H1 (cell line): ENCODE data around the gene CDC42EP1. TPM values are rescaled to one million over a fixed set of nuclear protein-coding genes. Genes with fewer than 3 reads are reported as not detected.

Source experiments
- CTCF ChIA-PET: fragments of 300-600 bp; sonication (Branson Sonifier 250); formaldehyde crosslinking; loops from one replicate; lab custom pipeline; 2021; ENCODE audit not compliant: partially characterized antibody; lab: Charles Lee
- POLR2A ChIA-PET: fragments of 300-600 bp; sonication (Branson Sonifier 250); formaldehyde crosslinking; loops from one replicate; lab custom pipeline; 2021; ENCODE audit warnings: inconsistent platforms; ENCODE audit not compliant: partially characterized antibody; lab: Charles Lee
- DNase-seq, 2 experiments: peaks; one replicate each; pipeline versions ENCODE4 v3.0.0 to v3.0.0-alpha.2; 2010 to 2022; ENCODE audit warnings: low spot score in 2 of 2, low read depth in 1 of 2, mixed read lengths in 1 of 2
- FAIRE-seq: peaks from 2 replicates; lab custom pipeline; 2011; peaks lifted over from hg19 to GRCh38; lab: Jason Lieb, UNC
- H2AFZ ChIP-seq: 2 replicates; pipeline ENCODE4 v1.8.1; 2012; ENCODE audit warnings: low read length, inconsistent platforms
- H2AK5ac ChIP-seq: 2 replicates; pipeline ENCODE4 v1.6.1; 2013; ENCODE audit warnings: low read depth, low read length
- H2BK120ac ChIP-seq: replicated peaks from 2 replicates; pipeline ENCODE3; 2013; ENCODE audit warnings: low read depth, low read length, inconsistent platforms
- H2BK12ac ChIP-seq: 2 replicates; pipeline ENCODE4 v1.6.1; 2013; ENCODE audit warnings: low read depth, low read length
- H2BK15ac ChIP-seq: 2 replicates; pipeline ENCODE4 v1.6.1; 2013; ENCODE audit warnings: low read length
- H2BK20ac ChIP-seq: 2 replicates; pipeline ENCODE4 v1.6.1; 2013; ENCODE audit warnings: low read length
- H2BK5ac ChIP-seq: 2 replicates; pipeline ENCODE4 v1.6.1; 2013; ENCODE audit warnings: low read depth, low read length
- H3K14ac ChIP-seq: 2 replicates; pipeline ENCODE4 v1.6.1; 2013; ENCODE audit warnings: inconsistent platforms; ENCODE audit not compliant: insufficient read length
- H3K18ac ChIP-seq: 2 replicates; pipeline ENCODE4 v1.6.1; 2013; ENCODE audit warnings: low read length; ENCODE audit errors: extremely low read depth
- H3K23ac ChIP-seq: 2 replicates; pipeline ENCODE4 v1.6.1; 2013; ENCODE audit warnings: inconsistent platforms; ENCODE audit not compliant: insufficient read length
- H3K23me2 ChIP-seq: 2 replicates; pipeline ENCODE4 v1.6.1; 2013; ENCODE audit warnings: low read depth, low read length
- H3K27ac ChIP-seq: 2 replicates; pipeline ENCODE4 v1.6.1; 2011; ENCODE audit warnings: low read depth, low read length, inconsistent platforms
- H3K27me3 ChIP-seq, 4 experiments: replicated peaks in 1 of 4; 1 replicate in 1 of 4; 2 replicates in 3 of 4; pipeline versions ENCODE4 v1.6.1 to v1.8.1; 2011 to 2013; ENCODE audit warnings: low read length in 3 of 4, mild to moderate bottlenecking in 3 of 4, inconsistent platforms in 2 of 4, mixed read lengths in 2 of 4, moderate library complexity in 1 of 4; ENCODE audit not compliant: control insufficient read depth in 3 of 4, insufficient read depth in 3 of 4; ENCODE audit errors: extremely low read depth in 1 of 4
- H3K36me3 ChIP-seq, 4 experiments: 2 replicates each; pipeline versions ENCODE4 v1.6.1 to v1.8.1; 2011 to 2013; ENCODE audit warnings: mild to moderate bottlenecking in 4 of 4, low read length in 3 of 4, moderate library complexity in 2 of 4, control low read depth in 1 of 4, inconsistent platforms in 1 of 4; ENCODE audit not compliant: insufficient read depth in 4 of 4, control insufficient read depth in 2 of 4
- H3K4ac ChIP-seq: replicated peaks from 2 replicates; pipeline ENCODE3; 2013; ENCODE audit warnings: low read length, low read depth, mixed read lengths, inconsistent platforms; ENCODE audit not compliant: insufficient read length
- H3K4me1 ChIP-seq, 4 experiments: replicated peaks in 1 of 4; 1 replicate in 1 of 4; 2 replicates in 3 of 4; pipeline versions ENCODE4 v1.6.1 to v1.8.1; 2011 to 2013; ENCODE audit warnings: low read length in 3 of 4, inconsistent platforms in 2 of 4, mixed read lengths in 1 of 4; ENCODE audit not compliant: insufficient read depth in 4 of 4, control insufficient read depth in 3 of 4
- H3K4me2 ChIP-seq, 2 experiments: 2 replicates each; pipeline versions ENCODE4 v1.6.1 to v1.8.1; 2011 to 2013; ENCODE audit warnings: low read depth in 2 of 2, low read length in 2 of 2, control low read depth in 1 of 2, inconsistent platforms in 1 of 2, mild to moderate bottlenecking in 1 of 2; ENCODE audit not compliant: insufficient read depth in 1 of 2
- H3K4me3 ChIP-seq, 4 experiments: fragments of 200-600, 300-600 bp in 1 of 4; sonication (generic), shearing (Covaris generic), sonication (Bioruptor Twin) in 1 of 4; 2 replicates each; pipeline versions ENCODE4 v1.5.1 to v1.8.1; 2011 to 2016; ENCODE audit warnings: low read length in 4 of 4, low read depth in 3 of 4, control low read depth in 2 of 4, inconsistent platforms in 2 of 4, mild to moderate bottlenecking in 2 of 4, mixed read lengths in 1 of 4, moderate library complexity in 1 of 4; ENCODE audit not compliant: insufficient read depth in 2 of 4; ENCODE audit errors: extremely low read depth in 1 of 4
- H3K56ac ChIP-seq: replicated peaks from 2 replicates; pipeline ENCODE3; 2013; ENCODE audit warnings: low read depth, mild to moderate bottlenecking, mixed read lengths, low read length, inconsistent platforms; ENCODE audit not compliant: insufficient read length
- H3K79me1 ChIP-seq: 2 replicates; pipeline ENCODE4 v1.6.1; 2013; ENCODE audit warnings: low read depth, low read length, control low read depth
- H3K79me2 ChIP-seq, 2 experiments: 2 replicates each; pipeline versions ENCODE4 v1.6.1 to v1.8.1; 2012 to 2013; ENCODE audit warnings: low read length in 2 of 2, mild to moderate bottlenecking in 2 of 2, inconsistent platforms in 1 of 2; ENCODE audit not compliant: insufficient read depth in 2 of 2, control insufficient read depth in 1 of 2
- H3K9ac ChIP-seq, 4 experiments: replicated peaks in 1 of 4; 1 replicate in 1 of 4; 2 replicates in 3 of 4; pipeline versions ENCODE4 v1.6.1 to v1.8.1; 2011 to 2013; ENCODE audit warnings: low read depth in 3 of 4, low read length in 3 of 4, control low read depth in 2 of 4, mild to moderate bottlenecking in 2 of 4, moderate library complexity in 2 of 4, inconsistent platforms in 1 of 4; ENCODE audit errors: extremely low read depth in 1 of 4
- H3K9me3 ChIP-seq, 2 experiments: 2 replicates each; pipeline versions ENCODE4 v1.6.1 to v1.8.1; 2012 to 2013; ENCODE audit warnings: mild to moderate bottlenecking in 2 of 2, moderate library complexity in 2 of 2, control low read depth in 1 of 2, inconsistent platforms in 1 of 2, low read depth in 1 of 2, low read length in 1 of 2, mixed read lengths in 1 of 2; ENCODE audit not compliant: insufficient read depth in 2 of 2
- H4K20me1 ChIP-seq, 2 experiments: replicated peaks in 1 of 2; 2 replicates each; pipeline versions ENCODE3 to v1.8.1; 2011 to 2013; ENCODE audit warnings: inconsistent platforms in 2 of 2, low read length in 2 of 2, mild to moderate bottlenecking in 1 of 2; ENCODE audit not compliant: insufficient read depth in 2 of 2, control insufficient read depth in 1 of 2
- H4K5ac ChIP-seq: 2 replicates; pipeline ENCODE4 v1.6.1; 2013; ENCODE audit warnings: low read length, low read depth, mixed read lengths, inconsistent platforms; ENCODE audit not compliant: insufficient read length
- H4K8ac ChIP-seq: 2 replicates; pipeline ENCODE4 v1.8.0; 2013; ENCODE audit warnings: mild to moderate bottlenecking, moderate library complexity, low read length, inconsistent platforms; ENCODE audit not compliant: insufficient read depth; ENCODE audit errors: extremely low read depth
- H4K91ac ChIP-seq: replicated peaks from 2 replicates; pipeline ENCODE3; 2013; ENCODE audit warnings: low read length, mixed read lengths, inconsistent platforms; ENCODE audit not compliant: insufficient read length
- CBX5 ChIP-seq: fragments of 300-800, 300-1000 bp; sonication (generic); IDR thresholded peaks from 2 replicates; pipeline ENCODE4 v1.7.1; 2016; ENCODE audit warnings: antibody characterized with exemption, low read length, low read depth
- EZH2 ChIP-seq: fragments of 200-600 bp; sonication (generic); IDR thresholded peaks from 2 replicates; pipeline ENCODE4 v1.7.1; 2012; ENCODE audit warnings: low read depth, mild to moderate bottlenecking, moderate library complexity, low read length, inconsistent platforms; ENCODE audit not compliant: severe bottlenecking
- FOSL1 ChIP-seq: IDR thresholded peaks from 2 replicates; pipeline ENCODE4 v1.6.1; 2011; ENCODE audit warnings: mild to moderate bottlenecking, low read depth, low read length, moderate library complexity; ENCODE audit not compliant: insufficient read depth
- JUND ChIP-seq: IDR thresholded peaks from 2 replicates; pipeline ENCODE4 v1.6.1; 2011; ENCODE audit warnings: mild to moderate bottlenecking, improper control_type of control experiment, low read length
- SP2 ChIP-seq: IDR thresholded peaks from 2 replicates; pipeline ENCODE4 v1.6.1; 2012; ENCODE audit warnings: mild to moderate bottlenecking, low read length, inconsistent platforms
- SP4 ChIP-seq: IDR thresholded peaks from 2 replicates; pipeline ENCODE4 v1.6.1; 2012; ENCODE audit warnings: low read length, inconsistent platforms
- TAF1 ChIP-seq: IDR thresholded peaks from 2 replicates; pipeline ENCODE4 v1.6.1; 2011; ENCODE audit warnings: mild to moderate bottlenecking, low read depth, low read length
- TAF7 ChIP-seq: optimal IDR thresholded peaks from 2 replicates; pipeline ENCODE3; 2011; ENCODE audit warnings: low read depth, mild to moderate bottlenecking, inconsistent platforms, low read length, moderate library complexity, borderline replicate concordance
- WGBS, 2 experiments: shearing (Covaris generic) in 1 of 2; methylation state at CpG; one replicate each; pipeline versions ENCODE4 v1.1.6 to v1.1.7; 2013 to 2015; ENCODE audit warnings: low lambda C conversion rate in 2 of 2, mixed read lengths in 2 of 2, inconsistent platforms in 1 of 2, low coverage in 1 of 2, missing lambda C conversion rate in 1 of 2; ENCODE audit not compliant: insufficient replicate concordance in 2 of 2, insufficient coverage in 1 of 2, insufficient read length in 1 of 2; ENCODE audit errors: extremely low coverage in 1 of 2, missing lambda C conversion rate in 1 of 2; 5-methylcytosine and 5-hydroxymethylcytosine counted together
- long read RNA-seq, 2 experiments: library from RNA in 1 of 2; library from capped mRNA in 1 of 2; stranded (forward); transcript quantifications; one replicate each; pipeline ENCODE4 v2.0.0, GENCODE V29; 2021; ENCODE audit warnings: inconsistent platforms in 1 of 2
- polyA minus RNA-seq, 3 experiments: library from RNA; depleted of rRNA, polyadenylated mRNA; stranded (reverse); fragments of >200 nt; gene quantifications; 1 replicate in 2 of 3; 2 replicates in 1 of 3; pipeline ENCODE4 v1.2.3, GENCODE V29; 2011
- polyA plus RNA-seq, 7 experiments: library from polyadenylated mRNA; depleted of rRNA in 3 of 7; stranded (reverse) in 5 of 7; unstranded in 2 of 7; fragments of >200 nt in 5 of 7; fragments of 200-250 nt in 2 of 7; gene quantifications; 1 replicate in 5 of 7; 2 replicates in 1 of 7; 4 replicates in 1 of 7; pipeline versions ENCODE4 v1.2.1 to v1.2.3, GENCODE V29; 2011 to 2013; ENCODE audit warnings: missing spikeins in 2 of 7, mixed read lengths in 2 of 7
- total RNA-seq: library from RNA; stranded (reverse); fragmentation: NEBNext Ultra II Directional; extraction: Animal tissue kit (Norgen Biotek cat#: 25700); gene quantifications from 2 replicates; pipeline ENCODE4 v1.2.1, GENCODE V29; 2021

The CDC42EP1 gene, protein sequence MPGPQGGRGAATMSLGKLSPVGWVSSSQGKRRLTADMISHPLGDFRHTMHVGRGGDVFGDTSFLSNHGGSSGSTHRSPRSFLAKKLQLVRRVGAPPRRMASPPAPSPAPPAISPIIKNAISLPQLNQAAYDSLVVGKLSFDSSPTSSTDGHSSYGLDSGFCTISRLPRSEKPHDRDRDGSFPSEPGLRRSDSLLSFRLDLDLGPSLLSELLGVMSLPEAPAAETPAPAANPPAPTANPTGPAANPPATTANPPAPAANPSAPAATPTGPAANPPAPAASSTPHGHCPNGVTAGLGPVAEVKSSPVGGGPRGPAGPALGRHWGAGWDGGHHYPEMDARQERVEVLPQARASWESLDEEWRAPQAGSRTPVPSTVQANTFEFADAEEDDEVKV
- 10.1 and 11.2 TPM in 2 replicates for total RNA-seq
- 8.3 and 15.4 TPM in 2 replicates for polyA plus RNA-seq (2011; rRNA removed)
- polyA plus RNA-seq (2011; cell fraction: cytosol; rRNA removed): 5.3 TPM
- polyA plus RNA-seq (2011; cell fraction: nucleus; rRNA removed): 7.8 TPM
- 5.5 to 11.6 TPM (median 10.8 TPM) in 4 replicates for polyA plus RNA-seq (2012, experiment 1 of 2)
- 8.9 TPM for polyA plus RNA-seq (2012, experiment 2 of 2)
- 11.0 TPM for polyA plus RNA-seq (2013, experiment 1 of 2)
- polyA plus RNA-seq (2013, experiment 2 of 2): 10.5 TPM
- 2.1 and 2.2 TPM in 2 replicates for polyA minus RNA-seq (2011; rRNA and poly(A)+ RNA removed)
- 4.3 TPM for polyA minus RNA-seq (2011; cell fraction: cytosol; rRNA and poly(A)+ RNA removed)
- 5.1 TPM for polyA minus RNA-seq (2011; cell fraction: nucleus; rRNA and poly(A)+ RNA removed)
- long read RNA-seq, experiment 1, partial matches to known transcripts: 13 of 16 reads
- long read RNA-seq, experiment 1, other reads (novel, unspliced or antisense): 0 of 16 reads
- long read RNA-seq, experiment 2: 0 reads

DNA sequence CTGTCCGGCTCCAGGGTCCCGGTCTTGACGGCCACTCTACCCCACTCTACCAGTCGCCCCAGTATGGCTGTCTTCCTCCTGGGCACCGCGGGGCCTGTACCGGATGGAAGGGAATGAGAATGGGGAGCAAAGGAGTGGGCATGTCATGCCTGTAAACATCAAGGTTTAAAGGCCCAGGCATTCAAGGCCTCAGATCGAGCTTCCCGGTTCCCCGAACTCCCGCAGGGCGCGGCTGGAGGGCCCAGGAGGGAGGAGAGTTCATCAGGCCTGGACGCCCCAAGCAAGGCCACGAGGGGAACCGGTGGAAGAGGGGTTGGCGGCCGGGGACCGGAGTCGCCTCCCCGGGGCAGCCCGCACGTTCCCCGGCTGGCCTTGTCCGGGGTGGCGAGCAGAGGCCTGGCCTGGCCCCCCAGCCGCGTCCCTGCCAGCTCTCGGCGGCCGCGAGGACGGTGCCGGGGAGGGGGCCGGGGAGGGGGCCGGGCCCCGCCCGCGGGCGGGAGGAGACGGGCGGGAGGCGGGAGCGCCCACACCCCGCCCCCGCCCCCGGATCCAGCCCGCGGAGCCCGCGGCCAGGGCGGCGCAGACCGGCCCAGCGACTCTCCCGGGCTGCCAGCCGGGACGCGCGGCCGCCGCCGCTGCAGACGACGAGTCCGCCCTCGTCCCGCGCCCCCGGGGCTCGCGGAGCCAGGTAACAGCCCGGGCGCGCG is at the start of gene CDC42EP1:
TSS of gene CDC42EP1 (plus strand) at position 580 of the 707 bp plus-strand sequence. CDS start 5,870 bp downstream, outside the sequence.
- DNase-seq (peak in 1 of 2 experiments; percentile 78), FAIRE-seq (no peak)
- Histone ChIP-seq H3K9me3 (no peaks in the 10 kb centered on the region), H4K91ac (no peak within 1 kb of the TSS), H3K79me2 (no peaks in the 10 kb centered on the region), H2BK5ac (peak within 1 kb of the TSS; percentile 35; the same call in 1 of the 2 replicates), H3K14ac (no peak within 1 kb of the TSS), H3K4me1 (peaks cover 11 to 54% (median 22%) of the 10 kb centered on the region in 4 experiments), H2BK12ac (peak within 1 kb of the TSS; percentile 50; the same call in 1 of the 2 replicates), H3K4me2 (peak within 1 kb of the TSS; percentile 69 to 78), H3K27ac (no peak within 1 kb of the TSS), H3K4ac (peak within 1 kb of the TSS; percentile 54), H3K4me3 (peak within 1 kb of the TSS; percentile 37 to 71 (median 42)), H3K27me3 (peaks cover 6 to 28% (median 16%) of the 10 kb centered on the region in 4 experiments; a peak in 6 of 7 replicates), H2BK15ac (no peak within 1 kb of the TSS), H3K79me1 (no peaks in the 10 kb centered on the region), H4K20me1 (no peaks in the 10 kb centered on the region), H3K9ac (peak within 1 kb of the TSS in 1 of 4 experiments; percentile 79; a peak in 2 of 7 replicates), H2BK20ac (no peak within 1 kb of the TSS), H2AFZ (no peak within 1 kb of the TSS), H4K5ac (no peak within 1 kb of the TSS), H2BK120ac (no peak within 1 kb of the TSS), H4K8ac (peak within 1 kb of the TSS; percentile 79), H3K23ac (no peak within 1 kb of the TSS), H3K18ac (peak within 1 kb of the TSS; percentile 71), H3K23me2 (peaks cover 20% of the 10 kb centered on the region), H3K56ac (no peak within 1 kb of the TSS), H2AK5ac (no peak within 1 kb of the TSS), H3K36me3 (no peaks in the 10 kb centered on the region)
- WGBS, 2 experiments: 9% methylated on average over 25 of the region's 76 CpGs; no CpG with 5 or more reads in 1 of the 2 experiments
- ChIA-PET CTCF (interaction anchor here (39.4 kb wide), 1 partner anchor 15 kb away, joined by 1347 read pairs; no protein-coding TSS in a partner anchor), POLR2A (interaction anchor here (12.2 kb wide), 1 partner anchor 13 kb away, joined by 198 read pairs; no protein-coding TSS in a partner anchor)
- peak; percentile 18 for TF ChIP-seq TAF7
- TF ChIP-seq CBX5: no peak
- no peak for TF ChIP-seq SP4
- TF ChIP-seq FOSL1: no peak
- TF ChIP-seq TAF1: peak; percentile 41; the same call in 1 of the 2 replicates
- no peak for TF ChIP-seq EZH2
- TF ChIP-seq JUND: no peak
- no peak for TF ChIP-seq SP2
